ENCODE results near the gene TMEM179. TPM values are rescaled to one million over a fixed set of nuclear protein-coding genes. Genes with fewer than 3 reads are reported as not detected.

Gene TMEM179
- total RNA-seq, 4 donors from 2014 or later = not detected

DNA sequence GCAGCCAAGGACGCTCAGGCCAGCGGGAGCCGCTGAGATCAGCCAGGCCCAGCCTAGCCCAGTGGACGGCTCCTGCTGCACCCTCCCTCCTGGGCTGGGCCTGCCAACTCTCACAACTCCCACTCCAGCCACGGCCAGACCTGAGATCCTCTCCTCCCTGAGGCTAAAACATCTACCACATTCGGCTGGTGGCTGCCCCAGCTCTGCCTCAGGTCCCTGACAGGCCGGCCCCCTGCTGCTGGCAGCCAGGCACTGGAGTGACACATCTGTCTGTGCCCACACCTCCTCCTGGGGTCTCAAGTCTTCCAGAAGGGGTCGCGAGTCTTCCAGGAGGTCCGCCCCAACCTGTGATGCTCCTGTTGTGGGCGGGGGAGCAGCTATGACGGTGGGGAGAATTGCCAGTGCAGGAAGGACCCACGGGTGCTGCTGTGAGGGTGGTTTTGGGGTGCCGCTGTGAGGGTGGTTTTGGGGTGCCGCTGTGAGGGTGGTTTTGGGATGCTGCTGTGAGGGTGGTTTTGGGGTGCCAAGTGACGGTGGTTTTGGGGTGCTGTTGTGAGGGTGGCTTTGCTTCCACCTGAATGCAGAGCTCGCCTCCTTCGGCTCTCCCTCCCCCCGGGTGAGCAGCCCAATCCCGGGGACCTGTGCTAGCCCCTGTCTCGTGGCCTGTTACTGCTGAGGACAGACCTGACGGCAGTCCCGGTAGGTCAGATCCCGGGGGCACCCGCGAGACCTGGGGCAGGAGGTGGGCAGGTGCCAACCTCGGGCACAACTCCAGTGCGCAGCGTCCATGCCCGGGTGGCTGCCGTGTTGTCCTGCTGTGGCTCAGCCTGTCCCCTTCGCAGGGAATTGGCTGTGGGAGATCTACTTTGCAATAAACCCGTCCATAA is 52.5 kb downstream of the TMEM179 start:
- no peak for TF ChIP-seq CTCF (IDR thresholded peaks at IDR 0.05)
- ATAC-seq (ENCODE audit: low FRiP score) = no peak
- DNase-seq (ENCODE audit: low spot score) = no peak

DNA sequence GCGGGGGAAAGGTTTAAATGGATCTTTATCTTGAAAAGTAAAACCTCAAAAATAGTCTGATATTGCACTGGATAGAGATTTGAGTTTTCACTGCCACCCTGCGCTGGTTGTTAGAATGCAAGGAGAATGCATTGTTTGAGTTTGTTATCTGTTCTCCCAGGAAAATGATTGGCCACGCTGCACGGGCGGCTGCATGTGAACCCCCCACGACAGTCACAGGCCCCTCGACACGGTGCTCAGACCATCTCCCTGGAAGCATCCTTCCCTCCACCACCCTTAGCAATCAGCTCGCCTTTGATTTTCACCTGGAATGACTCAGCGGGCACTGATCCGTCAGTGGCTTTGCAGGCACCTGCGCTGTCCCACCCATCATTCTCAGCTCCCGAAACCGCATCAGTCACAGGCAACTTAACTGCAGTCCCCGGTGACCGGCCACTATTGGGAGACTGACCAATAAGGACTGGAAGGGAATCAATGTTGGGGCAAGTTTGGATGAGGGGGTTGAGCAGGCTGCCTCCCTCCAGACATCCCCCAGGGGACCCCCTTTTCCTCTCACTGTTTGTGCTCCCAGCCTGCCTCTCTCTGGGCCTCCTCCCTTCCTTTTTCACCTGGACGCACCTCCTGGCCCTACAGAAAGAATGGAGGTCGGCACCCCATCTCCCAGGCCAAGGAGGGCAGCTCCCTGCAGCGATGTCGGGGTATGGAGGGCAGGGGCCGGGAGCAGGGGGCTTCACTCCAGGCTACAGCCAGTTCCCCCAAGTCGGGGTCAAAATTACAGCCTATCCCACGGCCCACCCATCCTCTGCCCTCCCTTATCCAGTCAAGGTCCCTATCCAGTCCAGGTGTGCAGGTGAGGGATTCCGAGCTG is 53.5 kb downstream of the TMEM179 start:
- DNase-seq (ENCODE audit: low spot score) (peak; percentile 1), ATAC-seq (ENCODE audit: low FRiP score) (no peak)
- no peak for TF ChIP-seq CTCF (IDR thresholded peaks at IDR 0.05)

GRCh38 chr14:104550340-104550860 is 54.2 kb downstream of the TMEM179 start:
- TF ChIP-seq CTCF (IDR thresholded peaks at IDR 0.05) = no peak
- DNase-seq (ENCODE audit: low spot score) (peak; percentile 3), ATAC-seq (ENCODE audit: low FRiP score) (no peak)

- ATAC-seq (ENCODE audit: low FRiP score) (no peak), DNase-seq (ENCODE audit: low spot score) (peak; percentile 3)
- no peak for TF ChIP-seq CTCF (IDR thresholded peaks at IDR 0.05)
Observed at GRCh38 chr14:104549536-104550339, 54.8 kb downstream of the TMEM179 start.

GRCh38 chr14:104548802-104549535 is 55.6 kb downstream of the TMEM179 start:
- ATAC-seq (ENCODE audit: low FRiP score) (no peak), DNase-seq (ENCODE audit: low spot score) (no peak)
- no peak for TF ChIP-seq CTCF (IDR thresholded peaks at IDR 0.05)
